Activated T-cell treated with anti-CD3 and anti-CD28 coated beads, Interleukin-2, amount 50 U/mL, for 1 hour (primary cell): ENCODE data around the gene MPZL3.
A peak's percentile ranks its signal among the peaks of the same experiment; 100 is the strongest.

Experiments
- DNase-seq: peaks from one replicate; pipeline ENCODE4 v3.0.0-alpha.2; 2020

Gene MPZL3

GRCh38 chr11:118264569-118265465 lies 12.7 kb upstream of the MPZL3 start:
- DNase-seq, result no peak

- peak; percentile 40 for DNase-seq
Measured at GRCh38 chr11:118263695-118264568, 11.8 kb upstream of the MPZL3 start, which contains the start of gene MPZL2. Gene MPZL2, minus strand, starts transcription at chr11:118264297. Its CDS starts 144 bp downstream, at chr11:118264153.

- DNase-seq, result no peak
Measured at GRCh38 chr11:118263112-118263511, 10.9 kb upstream of the MPZL3 start.

- DNase-seq, result no peak
Measured at GRCh38 chr11:118260353-118260752, 8.2 kb upstream of the MPZL3 start.

- no peak for DNase-seq
Measured at GRCh38 chr11:118259138-118259537, 7.0 kb upstream of the MPZL3 start.

GRCh38 chr11:118258410-118258809 lies 6.2 kb upstream of the MPZL3 start:
- no peak for DNase-seq

- DNase-seq, result no peak
Measured at GRCh38 chr11:118252688-118253087, 523 bp upstream of the MPZL3 start.

GRCh38 chr11:118247041-118247440 lies 5.1 kb downstream of the MPZL3 start:
- no peak for DNase-seq

- DNase-seq, result no peak
Measured at GRCh38 chr11:118245936-118246562, 6.1 kb downstream of the MPZL3 start.

- no peak for DNase-seq
Measured at GRCh38 chr11:118243993-118244762, 8.0 kb downstream of the MPZL3 start.

GRCh38 chr11:118243161-118243560 lies 9.0 kb downstream of the MPZL3 start:
- DNase-seq, result no peak

- DNase-seq, result no peak
Measured at GRCh38 chr11:118241764-118242098, 10.4 kb downstream of the MPZL3 start.

GRCh38 chr11:118240999-118241763 lies 11.0 kb downstream of the MPZL3 start:
- DNase-seq, result no peak

GRCh38 chr11:118239509-118240205 lies 12.5 kb downstream of the MPZL3 start:
- no peak for DNase-seq

- DNase-seq, result no peak
Measured at GRCh38 chr11:118238929-118239328, 13.2 kb downstream of the MPZL3 start.

- DNase-seq, result no peak
Measured at GRCh38 chr11:118238421-118238820, 13.7 kb downstream of the MPZL3 start.

- no peak for DNase-seq
Measured at GRCh38 chr11:118236170-118236569, 16.0 kb downstream of the MPZL3 start.

- DNase-seq, result no peak
Measured at GRCh38 chr11:118234833-118235232, 17.3 kb downstream of the MPZL3 start.

- no peak for DNase-seq
Measured at GRCh38 chr11:118233850-118234249, 18.3 kb downstream of the MPZL3 start.

GRCh38 chr11:118233377-118233776 lies 18.8 kb downstream of the MPZL3 start:
- no peak for DNase-seq

GRCh38 chr11:118232659-118233058 lies 19.5 kb downstream of the MPZL3 start:
- no peak for DNase-seq
